ENCODE measurements around the gene HCN1.

The HCN1 gene

GRCh38 chr5:45696206-45696836 lies at the start of gene HCN1:
Gene HCN1, minus strand, starts transcription at chr5:45696380.
- peak; percentile 44 for DNase-seq (ENCODE audit: low read depth)

GRCh38 chr5:45741110-45741509 lies 44.9 kb upstream of the HCN1 start:
- no peak for DNase-seq (ENCODE audit: low read depth)

- DNase-seq (ENCODE audit: low read depth) = no peak
Measured at GRCh38 chr5:45737153-45737552, 41.0 kb upstream of the HCN1 start.

GRCh38 chr5:45725537-45725936 lies 29.4 kb upstream of the HCN1 start:
- DNase-seq (ENCODE audit: low read depth) = no peak

- DNase-seq (ENCODE audit: low read depth) = no peak
Measured at GRCh38 chr5:45697201-45697600, 1.0 kb upstream of the HCN1 start.

GRCh38 chr5:45695804-45696156 lies 400 bp downstream of the HCN1 start:
- no peak for DNase-seq (ENCODE audit: low read depth)

GRCh38 chr5:45694971-45695803 lies 993 bp downstream of the HCN1 start:
- DNase-seq (ENCODE audit: low read depth) = no peak

- DNase-seq (ENCODE audit: low read depth) = peak; percentile 0
Measured at GRCh38 chr5:45694255-45694814, 1.8 kb downstream of the HCN1 start.

GRCh38 chr5:45692481-45692880 lies 3.7 kb downstream of the HCN1 start:
- no peak for DNase-seq (ENCODE audit: low read depth)

- DNase-seq (ENCODE audit: low read depth) = no peak
Measured at GRCh38 chr5:45691656-45692055, 4.5 kb downstream of the HCN1 start.

GRCh38 chr5:45687701-45688100 lies 8.5 kb downstream of the HCN1 start:
- DNase-seq (ENCODE audit: low read depth) = no peak

- no peak for DNase-seq (ENCODE audit: low read depth)
Measured at GRCh38 chr5:45686620-45687019, 9.6 kb downstream of the HCN1 start.

- DNase-seq (ENCODE audit: low read depth) = no peak
Measured at GRCh38 chr5:45684118-45684517, 12.1 kb downstream of the HCN1 start.

- DNase-seq (ENCODE audit: low read depth) = no peak
Measured at GRCh38 chr5:45680950-45681349, 15.2 kb downstream of the HCN1 start.

GRCh38 chr5:45677524-45677923 lies 18.7 kb downstream of the HCN1 start:
- DNase-seq (ENCODE audit: low read depth) = no peak

GRCh38 chr5:45672271-45672670 lies 23.9 kb downstream of the HCN1 start:
- no peak for DNase-seq (ENCODE audit: low read depth)

- DNase-seq (ENCODE audit: low read depth) = no peak
Measured at GRCh38 chr5:45648744-45649143, 47.4 kb downstream of the HCN1 start.

GRCh38 chr5:45643056-45643455 lies 53.1 kb downstream of the HCN1 start:
- no peak for DNase-seq (ENCODE audit: low read depth)

- no peak for DNase-seq (ENCODE audit: low read depth)
Measured at GRCh38 chr5:45642370-45642769, 53.8 kb downstream of the HCN1 start.

- DNase-seq (ENCODE audit: low read depth) = no peak
Measured at GRCh38 chr5:45639040-45639439, 57.1 kb downstream of the HCN1 start.

GRCh38 chr5:45627076-45627656 lies 69.0 kb downstream of the HCN1 start:
- no peak for DNase-seq (ENCODE audit: low read depth)

- no peak for DNase-seq (ENCODE audit: low read depth)
Measured at GRCh38 chr5:45623832-45624231, 72.3 kb downstream of the HCN1 start.

- no peak for DNase-seq (ENCODE audit: low read depth)
Measured at GRCh38 chr5:45622365-45622764, 73.8 kb downstream of the HCN1 start.
